Tibial nerve (tissue), 4 donors: Measurements from ENCODE around the gene CEL. TPM values are rescaled to one million over a fixed set of nuclear protein-coding genes. Genes with fewer than 3 reads are reported as not detected.
A peak's percentile ranks its signal among the peaks of the same experiment; 100 is the strongest.

Experiments
- DNase-seq, 2 donors: peaks; one replicate each; pipeline ENCODE4 v3.0.0-alpha.2; 2019; ENCODE audit warnings: low spot score in 2 of 2
- H3K27ac ChIP-seq, 4 donors: fragments of 200-600 bp; sonication (generic) in 3 of 4; one replicate each; pipeline ENCODE4 v1.5.1; 2017 to 2019; ENCODE audit warnings: mild to moderate bottlenecking in 1 of 4
- H3K27me3 ChIP-seq, 2 donors: fragments of 200-600 bp; sonication (generic) in 1 of 2; one replicate each; pipeline versions ENCODE4 v1.5.1 to v1.6.0; 2017 to 2019
- H3K36me3 ChIP-seq, 3 donors: fragments of 200-600 bp; sonication (generic); one replicate each; pipeline ENCODE4 v1.5.1; 2018 to 2019
- H3K4me1 ChIP-seq, 4 donors: fragments of 200-600 bp; sonication (generic) in 3 of 4; one replicate each; pipeline ENCODE4 v1.5.1; 2017 to 2019
- H3K4me3 ChIP-seq, 4 donors: fragments of 200-600 bp; sonication (generic) in 3 of 4; one replicate each; pipeline ENCODE4 v1.5.1; 2017 to 2019; ENCODE audit warnings: mild to moderate bottlenecking in 1 of 4, moderate library complexity in 1 of 4
- H3K9me3 ChIP-seq, 4 donors: fragments of 200-600 bp; sonication (generic) in 3 of 4; one replicate each; pipeline ENCODE4 v1.5.1; 2017 to 2019
- EP300 ChIP-seq, 2 donors: sonication (generic); formaldehyde crosslinking; IDR thresholded peaks; one replicate each; pipeline ENCODE4 v1.6.1; 2017; ENCODE audit warnings: antibody characterized with exemption in 2 of 2, mild to moderate bottlenecking in 1 of 2
- POLR2A ChIP-seq, 2 donors: fragments of 450-650 bp; IDR thresholded peaks; one replicate each; pipeline ENCODE4 v1.6.1; 2017; ENCODE audit warnings: antibody characterized with exemption in 2 of 2, mild to moderate bottlenecking in 2 of 2, moderate library complexity in 2 of 2
- WGBS, 2 donors: methylation state at CpG; one replicate each; pipeline ENCODE4 v1.1.5; 2018; 5-methylcytosine and 5-hydroxymethylcytosine counted together
- total RNA-seq, 4 donors: library from RNA; depleted of rRNA; stranded (reverse); fragments of >200 nt; gene quantifications; one replicate each; pipeline ENCODE4 v1.1.0, GENCODE V29; 2016
- TF ChIP-seq, protein P1 (sequence below), 5 experiments: fragments of 200-600 bp in 3 of 5; fragments of 450-650 bp in 2 of 5; sonication (generic) in 3 of 5; IDR thresholded peaks; one replicate each; pipeline ENCODE4 v1.5.1; 2016 to 2019; ENCODE audit warnings: antibody characterized with exemption in 5 of 5, mild to moderate bottlenecking in 3 of 5, moderate library complexity in 2 of 5

Gene CEL
- total RNA-seq, 4 donors from 2014 or later = 1.7 to 10.5 (median 2.6) TPM

DNA sequence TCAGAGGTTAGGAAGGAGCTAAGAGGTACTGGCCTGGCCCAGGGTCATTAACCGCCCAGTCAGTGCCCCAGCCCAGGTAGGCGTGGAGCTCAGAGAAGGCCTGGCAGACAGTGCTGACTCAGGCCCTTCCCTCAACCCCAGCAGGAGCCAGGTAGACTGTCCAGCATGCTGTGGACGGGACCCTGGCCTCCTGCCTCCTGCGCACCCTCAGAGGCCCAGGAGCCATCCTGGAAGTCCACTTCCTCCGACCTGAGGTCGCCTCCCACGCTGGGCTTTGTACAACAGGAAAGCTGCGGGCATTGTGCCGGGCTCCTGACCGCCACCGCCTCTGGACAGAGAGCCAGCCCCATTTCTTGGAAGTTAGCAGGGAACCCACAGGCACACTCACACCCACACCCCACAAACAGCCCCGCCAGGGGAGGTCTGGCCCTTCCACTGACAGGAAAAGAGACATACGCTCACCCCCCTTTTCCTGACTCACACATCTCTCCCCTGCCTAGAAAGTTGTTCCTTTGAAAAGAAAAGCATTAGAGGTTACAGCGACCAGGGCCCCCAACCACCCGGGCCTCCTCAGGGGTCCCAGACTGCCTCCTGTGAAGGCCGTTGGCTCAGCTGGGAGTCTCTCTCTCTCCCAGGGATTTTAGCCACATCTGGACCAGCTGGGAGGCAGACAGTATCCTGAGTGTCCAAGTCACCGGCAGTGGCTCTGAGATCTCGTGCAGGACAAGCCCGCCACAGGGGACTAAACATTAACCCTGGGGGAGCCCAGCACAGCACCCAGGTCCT lies 51.6 kb downstream of the CEL start:
- peaks cover 0 to 70% (median 62%) of the 10 kb centered on the region in 4 donors for H3K4me1 ChIP-seq
- H3K4me3 ChIP-seq = no peak overlapping the region

DNA sequence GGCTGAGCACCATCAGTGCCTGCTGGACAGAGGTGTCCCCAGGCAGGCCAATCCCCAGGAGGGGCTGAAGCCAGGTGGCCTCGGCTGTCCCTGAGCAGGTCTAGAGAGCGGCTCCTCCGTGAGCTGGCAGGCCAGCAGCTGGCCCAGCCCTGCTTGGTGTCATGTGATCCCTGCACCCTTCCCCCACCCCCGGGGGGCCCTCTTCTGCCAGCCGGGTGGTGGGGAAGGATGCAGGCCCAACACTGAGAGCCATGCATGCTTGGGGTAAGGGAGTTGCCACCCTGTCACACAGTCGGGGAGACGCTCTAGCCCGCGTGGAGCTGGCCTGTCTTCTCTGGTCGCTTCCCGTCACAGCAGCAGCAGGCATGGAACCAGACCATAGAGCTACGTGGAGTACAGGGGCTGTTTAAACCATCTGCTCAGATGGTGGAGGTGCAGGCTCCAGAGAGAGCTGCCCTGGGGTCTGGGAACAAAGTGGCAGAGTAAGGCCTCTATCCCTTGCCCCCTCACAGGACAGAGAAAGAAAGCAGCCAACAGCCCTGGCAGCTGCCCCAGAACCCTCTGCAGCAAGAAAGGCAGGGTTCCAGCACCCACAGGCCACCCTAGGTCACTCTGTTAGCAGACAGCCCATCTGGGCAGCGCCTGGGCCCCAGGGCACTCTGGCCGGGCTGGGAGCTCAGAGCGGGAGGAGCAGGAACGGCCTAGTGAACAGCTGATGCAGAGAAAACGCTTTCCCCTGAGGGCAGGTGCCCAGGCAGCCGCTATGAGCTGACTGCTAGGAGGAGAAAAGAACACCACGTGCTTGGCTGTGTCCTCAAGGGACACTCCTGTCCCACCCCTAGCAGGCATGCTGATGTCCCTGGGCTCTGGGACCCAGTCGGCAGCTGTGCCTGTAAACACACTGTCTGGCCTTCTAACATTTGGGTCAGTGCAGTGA lies 52.4 kb downstream of the CEL start:
- DNase-seq = no peak
- WGBS, 2 donors = 28 to 34% methylated on average over 11 to 12 of the region's 20 CpGs
- Histone ChIP-seq H3K9me3 (no peaks in the 10 kb centered on the region), H3K4me3 (no peak overlapping the region), H3K27ac (peak overlapping the region; percentile 46 to 84 (median 80)), H3K36me3 (peaks cover 3 to 31% (median 10%) of the 10 kb centered on the region in 3 donors), H3K4me1 (peaks cover 0 to 78% (median 71%) of the 10 kb centered on the region in 4 donors), H3K27me3 (no peaks in the 10 kb centered on the region)
- TF ChIP-seq, protein P1, sequence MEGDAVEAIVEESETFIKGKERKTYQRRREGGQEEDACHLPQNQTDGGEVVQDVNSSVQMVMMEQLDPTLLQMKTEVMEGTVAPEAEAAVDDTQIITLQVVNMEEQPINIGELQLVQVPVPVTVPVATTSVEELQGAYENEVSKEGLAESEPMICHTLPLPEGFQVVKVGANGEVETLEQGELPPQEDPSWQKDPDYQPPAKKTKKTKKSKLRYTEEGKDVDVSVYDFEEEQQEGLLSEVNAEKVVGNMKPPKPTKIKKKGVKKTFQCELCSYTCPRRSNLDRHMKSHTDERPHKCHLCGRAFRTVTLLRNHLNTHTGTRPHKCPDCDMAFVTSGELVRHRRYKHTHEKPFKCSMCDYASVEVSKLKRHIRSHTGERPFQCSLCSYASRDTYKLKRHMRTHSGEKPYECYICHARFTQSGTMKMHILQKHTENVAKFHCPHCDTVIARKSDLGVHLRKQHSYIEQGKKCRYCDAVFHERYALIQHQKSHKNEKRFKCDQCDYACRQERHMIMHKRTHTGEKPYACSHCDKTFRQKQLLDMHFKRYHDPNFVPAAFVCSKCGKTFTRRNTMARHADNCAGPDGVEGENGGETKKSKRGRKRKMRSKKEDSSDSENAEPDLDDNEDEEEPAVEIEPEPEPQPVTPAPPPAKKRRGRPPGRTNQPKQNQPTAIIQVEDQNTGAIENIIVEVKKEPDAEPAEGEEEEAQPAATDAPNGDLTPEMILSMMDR (IDR thresholded peaks at IDR 0.05) = no peak
- peak in 1 of 2 donors; percentile 20 for TF ChIP-seq EP300 (IDR thresholded peaks at IDR 0.05)

More for the DNA sequence above, 51.6 kb downstream of the CEL start:
- Histone ChIP-seq H3K36me3 (peaks cover 3 to 39% (median 17%) of the 10 kb centered on the region in 3 donors), H3K27me3 (no peaks in the 10 kb centered on the region), H3K9me3 (no peaks in the 10 kb centered on the region), H3K27ac (peak overlapping the region; percentile 46 to 84 (median 80))
- no peak for DNase-seq
- 41% methylated on average over 10 to 16 of the region's 19 CpGs for WGBS, 2 donors
- TF ChIP-seq POLR2A (IDR thresholded peaks at IDR 0.05) (no peak), EP300 (IDR thresholded peaks at IDR 0.05) (peak in 1 of 2 donors; percentile 51)
- TF ChIP-seq, protein P1 (IDR thresholded peaks at IDR 0.05) = no peak

DNA sequence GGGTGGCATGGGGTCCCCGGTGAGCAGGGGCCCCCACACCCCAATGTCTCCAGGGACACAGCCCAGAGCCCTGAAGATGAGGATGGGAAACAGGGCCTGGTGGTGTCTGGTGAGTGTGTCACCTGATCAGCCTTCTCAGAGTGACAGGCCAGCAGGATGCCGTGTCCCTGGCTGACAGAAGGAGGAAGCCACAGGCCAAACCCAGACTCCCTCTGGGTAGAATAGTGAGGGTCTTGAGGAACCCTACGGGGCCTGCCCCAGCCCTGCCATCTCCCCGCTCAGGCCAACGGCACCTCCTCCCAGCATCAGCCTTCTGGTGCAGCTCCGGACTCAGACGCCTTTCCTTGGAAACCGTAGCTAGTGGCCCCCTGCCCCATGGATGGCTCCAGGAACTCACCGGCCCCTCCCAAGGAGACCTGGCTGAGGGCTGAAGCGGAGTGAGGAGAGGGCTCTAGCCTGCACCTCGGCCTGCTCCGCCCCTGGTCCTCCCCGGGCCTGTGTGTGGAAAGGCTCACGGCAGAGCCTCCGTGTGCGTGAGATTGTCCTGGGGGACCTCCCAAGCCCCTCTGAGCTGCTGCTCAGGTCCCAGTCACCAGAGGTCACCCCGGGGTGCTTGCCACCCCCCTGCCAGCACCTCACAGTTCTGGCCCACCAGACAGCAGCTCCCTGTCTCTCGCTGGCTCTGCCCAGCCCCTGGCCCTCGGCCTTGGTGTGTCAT lies 53.3 kb downstream of the CEL start:
- no peak overlapping the region for H3K4me3 ChIP-seq
- 91 to 93% methylated on average over 15 to 16 of the region's 19 CpGs for WGBS, 2 donors
- peaks cover 0 to 86% (median 79%) of the 10 kb centered on the region in 4 donors for H3K4me1 ChIP-seq
- peak overlapping the region; percentile 46 to 84 (median 80) for H3K27ac ChIP-seq
- no peak for DNase-seq
- peaks cover 0 to 23% (median 1%) of the 10 kb centered on the region in 3 donors for H3K36me3 ChIP-seq
- H3K9me3 ChIP-seq = no peaks in the 10 kb centered on the region
- TF ChIP-seq EP300 (IDR thresholded peaks at IDR 0.05) (no peak), POLR2A (IDR thresholded peaks at IDR 0.05) (no peak)
- TF ChIP-seq, protein P1 (IDR thresholded peaks at IDR 0.05) = no peak
- no peaks in the 10 kb centered on the region for H3K27me3 ChIP-seq

DNA sequence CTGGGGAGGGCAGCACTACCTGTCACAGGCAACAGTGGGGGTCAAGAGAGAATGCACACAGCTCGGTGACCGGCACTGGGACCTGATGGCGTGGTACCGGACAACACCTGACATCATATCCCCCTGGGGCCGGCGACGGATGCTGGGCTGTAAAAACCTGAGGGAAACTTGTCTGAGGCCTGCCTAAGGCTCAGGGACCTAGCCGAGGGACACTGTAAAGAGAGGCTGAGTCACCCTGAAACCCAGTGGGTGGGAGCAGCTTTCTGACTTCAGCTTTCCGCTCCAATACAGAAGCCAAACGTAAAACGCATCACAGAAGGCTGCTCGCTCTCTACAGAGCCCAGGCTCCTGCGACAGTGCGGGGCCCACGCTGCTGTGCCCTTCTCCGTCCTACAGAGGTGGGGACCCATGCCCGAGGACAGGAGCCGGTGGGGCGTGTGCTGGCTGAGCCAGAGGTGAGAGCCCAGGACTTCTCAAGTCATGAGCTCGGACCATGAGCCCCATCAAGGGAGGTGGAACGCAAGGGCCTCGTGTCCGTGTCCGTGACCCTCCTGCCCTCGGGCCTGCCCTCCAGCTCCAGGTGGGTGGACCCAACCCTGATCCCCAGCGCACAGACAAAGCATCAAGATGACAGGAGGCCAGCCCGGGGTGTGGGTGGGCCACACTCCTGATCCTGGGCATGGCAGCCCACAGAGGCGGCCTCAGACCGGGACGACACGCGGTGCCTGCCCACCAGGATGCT lies 54.0 kb downstream of the CEL start:
- H3K4me1 ChIP-seq = peaks cover 0 to 94% (median 85%) of the 10 kb centered on the region in 4 donors
- peaks cover 0 to 15% (median 0%) of the 10 kb centered on the region in 3 donors for H3K36me3 ChIP-seq
- H3K27me3 ChIP-seq = no peaks in the 10 kb centered on the region
- DNase-seq = no peak
- H3K9me3 ChIP-seq = no peaks in the 10 kb centered on the region
- WGBS, 2 donors = 77 to 86% methylated on average over 26 to 30 of the region's 32 CpGs
- H3K4me3 ChIP-seq = no peak overlapping the region
- peak overlapping the region in 3 of 4 donors; percentile 75 to 84 (median 84) for H3K27ac ChIP-seq
- no peak for TF ChIP-seq EP300 (IDR thresholded peaks at IDR 0.05)
